Stimulated activated CD4-positive, alpha-beta T cell treated with anti-CD3 and anti-CD28 coated beads, TNF-alpha, amount 100 ng/mL, for 24 hours (primary cell): Measurements from ENCODE around the gene HNF1B.

ENCODE experiments used
- DNase-seq, 3 experiments: peaks; one replicate each; pipeline ENCODE4 v3.0.0-alpha.2; 2020; ENCODE audit warnings: low read depth in 3 of 3

The HNF1B gene

GRCh38 chr17:37736428-37736827 lies 8.4 kb downstream of the HNF1B start:
- no peak for DNase-seq

- DNase-seq = no peak
Measured at GRCh38 chr17:37735165-37735564, 9.7 kb downstream of the HNF1B start.

GRCh38 chr17:37732316-37732715 lies 12.5 kb downstream of the HNF1B start:
- no peak for DNase-seq

- DNase-seq = no peak
Measured at GRCh38 chr17:37731056-37731455, 13.8 kb downstream of the HNF1B start.

GRCh38 chr17:37729905-37730304 lies 15.0 kb downstream of the HNF1B start:
- DNase-seq = no peak

- DNase-seq = no peak
Measured at GRCh38 chr17:37726891-37727675, 17.8 kb downstream of the HNF1B start.

GRCh38 chr17:37726248-37726647 lies 18.6 kb downstream of the HNF1B start:
- DNase-seq = no peak

- no peak for DNase-seq
Measured at GRCh38 chr17:37725601-37726146, 19.2 kb downstream of the HNF1B start.

- no peak for DNase-seq
Measured at GRCh38 chr17:37725021-37725595, 19.8 kb downstream of the HNF1B start.

- DNase-seq = no peak
Measured at GRCh38 chr17:37720989-37721388, 23.9 kb downstream of the HNF1B start.

GRCh38 chr17:37719866-37720265 lies 25.0 kb downstream of the HNF1B start:
- no peak for DNase-seq

- no peak for DNase-seq
Measured at GRCh38 chr17:37718324-37719048, 26.4 kb downstream of the HNF1B start.

- no peak for DNase-seq
Measured at GRCh38 chr17:37717627-37718323, 27.1 kb downstream of the HNF1B start.

- no peak for DNase-seq
Measured at GRCh38 chr17:37714897-37715296, 30.0 kb downstream of the HNF1B start.

GRCh38 chr17:37713624-37714023 lies 31.2 kb downstream of the HNF1B start:
- DNase-seq = no peak

GRCh38 chr17:37713028-37713431 lies 31.8 kb downstream of the HNF1B start:
- DNase-seq = no peak

- DNase-seq = no peak
Measured at GRCh38 chr17:37711113-37711512, 33.7 kb downstream of the HNF1B start.

- DNase-seq = no peak
Measured at GRCh38 chr17:37710344-37710886, 34.4 kb downstream of the HNF1B start.

- DNase-seq = no peak
Measured at GRCh38 chr17:37708616-37709212, 36.1 kb downstream of the HNF1B start.

GRCh38 chr17:37708008-37708615 lies 36.7 kb downstream of the HNF1B start:
- no peak for DNase-seq

GRCh38 chr17:37706446-37706845 lies 38.4 kb downstream of the HNF1B start:
- DNase-seq = no peak
